Aorta (tissue), 5 donors: ENCODE data around the gene CCDC88C. TPM values are rescaled to one million over a fixed set of nuclear protein-coding genes. Genes with fewer than 3 reads are reported as not detected.

Experiments
- ATAC-seq: fragments of 200-7000 bp; cut with Tn5 transposase; one replicate; pipeline ENCODE4 v1.9.1; 2022; ENCODE audit warnings: moderate library complexity; ENCODE audit not compliant: low FRiP score
- DNase-seq, 2 donors: peaks; one replicate each; pipeline ENCODE4 v3.0.0-alpha.2; 2020
- H3K27ac ChIP-seq, 2 donors: one replicate each; pipeline ENCODE4 v1.5.1; 2013; ENCODE audit warnings: low read length in 2 of 2, mild to moderate bottlenecking in 2 of 2, moderate library complexity in 2 of 2, control low read depth in 1 of 2, inconsistent platforms in 1 of 2, low read depth in 1 of 2
- H3K27me3 ChIP-seq, 2 donors: one replicate each; pipeline ENCODE4 v1.6.1; 2013; ENCODE audit warnings: control low read depth in 1 of 2, low read length in 1 of 2, mild to moderate bottlenecking in 1 of 2, moderate library complexity in 1 of 2; ENCODE audit not compliant: insufficient read depth in 2 of 2, control insufficient read depth in 1 of 2
- H3K36me3 ChIP-seq, 2 donors: one replicate each; pipeline ENCODE4 v1.6.1; 2013; ENCODE audit warnings: control low read depth in 1 of 2, low read length in 1 of 2, mild to moderate bottlenecking in 1 of 2; ENCODE audit not compliant: insufficient read depth in 2 of 2, control insufficient read depth in 1 of 2
- H3K4me1 ChIP-seq, 2 donors: one replicate each; pipeline ENCODE4 v1.6.1; 2013; ENCODE audit warnings: low read length in 2 of 2, control low read depth in 1 of 2, mild to moderate bottlenecking in 1 of 2, moderate library complexity in 1 of 2; ENCODE audit not compliant: insufficient read depth in 2 of 2, control insufficient read depth in 1 of 2
- H3K4me3 ChIP-seq, 2 donors: one replicate each; pipeline ENCODE4 v1.5.1; 2013; ENCODE audit warnings: low read length in 2 of 2, control low read depth in 1 of 2, mild to moderate bottlenecking in 1 of 2
- H3K9me3 ChIP-seq: one replicate; pipeline ENCODE4 v1.6.1; 2013; ENCODE audit warnings: mild to moderate bottlenecking, low read length; ENCODE audit not compliant: control insufficient read depth
- WGBS, 2 donors: extraction: QIAGEN DNeasy Blood & Tissue Kit; methylation state at CpG; one replicate each; pipeline ENCODE4 v1.1.7; 2013; 5-methylcytosine and 5-hydroxymethylcytosine counted together
- intact Hi-C, 2 donors: fragments of 100-400 bp; cut with DNase I; formaldehyde crosslinking; loops; one replicate each; pipeline versions ENCODE4 v1.14.2 to v1.15.0; 2022
- long read RNA-seq, 2 donors: library from polyadenylated mRNA; unstranded; transcript quantifications; one replicate each; pipeline ENCODE4 v2.0.0, GENCODE V29; 2020 to 2021
- polyA plus RNA-seq, 2 donors: library from polyadenylated mRNA; stranded (reverse); fragments of 200-250 nt; gene quantifications; one replicate each; pipeline ENCODE4 v1.2.3, GENCODE V29; 2013
- total RNA-seq, 2 donors: library from RNA; stranded (reverse); fragmentation: NEBNext Ultra II Directional; extraction: Animal tissue kit (Norgen Biotek cat#: 25700); gene quantifications; one replicate each; pipeline ENCODE4 v1.2.1, GENCODE V29; 2021
- donor health status: healthy with polysubstance abuse.
- donor health status: Bipolar disorder and iron deficiency.
- donor health status: DM: no; HTN: no; CAD: no.
- donor health status: DM: no; HTN: no; CAD: no.
- donor health status: DM: yes; HTN: yes; CAD: no.

CCDC88C gene, protein sequence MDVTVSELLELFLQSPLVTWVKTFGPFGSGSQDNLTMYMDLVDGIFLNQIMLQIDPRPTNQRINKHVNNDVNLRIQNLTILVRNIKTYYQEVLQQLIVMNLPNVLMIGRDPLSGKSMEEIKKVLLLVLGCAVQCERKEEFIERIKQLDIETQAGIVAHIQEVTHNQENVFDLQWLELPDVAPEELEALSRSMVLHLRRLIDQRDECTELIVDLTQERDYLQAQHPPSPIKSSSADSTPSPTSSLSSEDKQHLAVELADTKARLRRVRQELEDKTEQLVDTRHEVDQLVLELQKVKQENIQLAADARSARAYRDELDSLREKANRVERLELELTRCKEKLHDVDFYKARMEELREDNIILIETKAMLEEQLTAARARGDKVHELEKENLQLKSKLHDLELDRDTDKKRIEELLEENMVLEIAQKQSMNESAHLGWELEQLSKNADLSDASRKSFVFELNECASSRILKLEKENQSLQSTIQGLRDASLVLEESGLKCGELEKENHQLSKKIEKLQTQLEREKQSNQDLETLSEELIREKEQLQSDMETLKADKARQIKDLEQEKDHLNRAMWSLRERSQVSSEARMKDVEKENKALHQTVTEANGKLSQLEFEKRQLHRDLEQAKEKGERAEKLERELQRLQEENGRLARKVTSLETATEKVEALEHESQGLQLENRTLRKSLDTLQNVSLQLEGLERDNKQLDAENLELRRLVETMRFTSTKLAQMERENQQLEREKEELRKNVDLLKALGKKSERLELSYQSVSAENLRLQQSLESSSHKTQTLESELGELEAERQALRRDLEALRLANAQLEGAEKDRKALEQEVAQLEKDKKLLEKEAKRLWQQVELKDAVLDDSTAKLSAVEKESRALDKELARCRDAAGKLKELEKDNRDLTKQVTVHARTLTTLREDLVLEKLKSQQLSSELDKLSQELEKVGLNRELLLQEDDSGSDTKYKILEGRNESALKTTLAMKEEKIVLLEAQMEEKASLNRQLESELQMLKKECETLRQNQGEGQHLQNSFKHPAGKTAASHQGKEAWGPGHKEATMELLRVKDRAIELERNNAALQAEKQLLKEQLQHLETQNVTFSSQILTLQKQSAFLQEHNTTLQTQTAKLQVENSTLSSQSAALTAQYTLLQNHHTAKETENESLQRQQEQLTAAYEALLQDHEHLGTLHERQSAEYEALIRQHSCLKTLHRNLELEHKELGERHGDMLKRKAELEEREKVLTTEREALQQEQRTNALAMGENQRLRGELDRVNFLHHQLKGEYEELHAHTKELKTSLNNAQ (N-terminal part only)
- 10 to 100 TPM in 1 of 2 donors, 1 to 10 TPM in 1; 9.2 to 18.4 TPM for total RNA-seq
- polyA plus RNA-seq: 1 to 10 TPM in 1 of 2 donors, under 1 TPM in 1; 0.33 to 3.0 TPM
- long read RNA-seq, donor 1, partial matches to known transcripts: 15 of 20 reads
- long read RNA-seq, donor 1, other reads (novel, unspliced or antisense): 4 of 20 reads
- long read RNA-seq, donor 2, partial matches to known transcripts: 1 of 7 reads
- long read RNA-seq, donor 2, other reads (novel, unspliced or antisense): 6 of 7 reads

DNA sequence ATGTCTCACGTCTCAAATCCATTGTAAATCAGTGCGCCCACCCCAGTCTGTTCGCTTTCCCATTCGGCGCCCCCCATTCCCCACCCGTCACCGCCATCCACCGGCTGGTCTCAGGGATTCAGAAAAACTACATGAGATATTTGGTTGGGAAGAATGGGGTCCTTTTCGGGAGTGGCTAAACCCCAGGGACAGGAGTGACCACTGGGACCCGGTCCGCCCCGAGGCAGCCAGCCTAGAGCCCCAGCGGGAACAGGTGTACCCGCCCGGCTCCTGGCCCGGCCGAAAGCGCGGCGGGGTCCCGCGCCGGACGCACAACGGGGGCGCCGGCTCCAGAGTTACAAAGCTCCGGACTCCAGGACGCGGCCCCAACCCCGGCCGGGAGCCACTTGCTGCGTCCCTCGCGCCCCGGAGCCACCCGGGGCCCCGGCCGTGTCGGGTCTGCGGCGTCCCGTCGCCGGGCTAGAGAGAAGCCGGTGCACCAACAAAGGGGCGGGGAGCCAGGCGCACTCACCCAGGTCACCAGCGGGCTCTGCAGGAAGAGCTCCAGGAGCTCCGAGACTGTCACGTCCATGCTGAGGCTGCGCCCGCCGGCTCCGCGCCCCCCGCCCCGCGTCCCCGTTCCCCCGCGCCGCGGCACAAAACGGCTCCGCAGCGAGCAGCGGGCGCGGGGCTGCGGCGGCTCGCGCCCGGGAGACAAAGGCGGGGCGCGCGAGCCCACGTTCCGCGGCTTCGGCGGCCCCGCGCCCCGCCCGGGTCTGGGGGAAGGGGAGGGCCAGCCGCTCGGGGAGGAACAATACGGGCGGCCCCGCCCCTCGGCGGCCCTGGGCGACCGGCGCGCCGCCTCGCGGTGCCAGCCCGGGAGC lies at the start of gene CCDC88C:
Gene CCDC88C, minus strand, starts transcription at position 701 of the 863 bp plus-strand sequence. Its CDS starts 130 bp downstream, at position 571.
- peak within 1 kb of the TSS; percentile 39 to 67 for H3K4me3 ChIP-seq
- H3K36me3 ChIP-seq: no peaks in the 10 kb centered on the region
- no peaks in the 10 kb centered on the region for H3K9me3 ChIP-seq
- no peaks in the 10 kb centered on the region for H3K4me1 ChIP-seq
- H3K27me3 ChIP-seq: no peaks in the 10 kb centered on the region
- DNase-seq: peak; percentile 63 to 87
- ATAC-seq: peak; percentile 37
- intact Hi-C loops: no loop called here
- no peak within 1 kb of the TSS for H3K27ac ChIP-seq
- 5 to 6% methylated on average over 69 to 103 of the region's 103 CpGs for WGBS, 2 donors

DNA sequence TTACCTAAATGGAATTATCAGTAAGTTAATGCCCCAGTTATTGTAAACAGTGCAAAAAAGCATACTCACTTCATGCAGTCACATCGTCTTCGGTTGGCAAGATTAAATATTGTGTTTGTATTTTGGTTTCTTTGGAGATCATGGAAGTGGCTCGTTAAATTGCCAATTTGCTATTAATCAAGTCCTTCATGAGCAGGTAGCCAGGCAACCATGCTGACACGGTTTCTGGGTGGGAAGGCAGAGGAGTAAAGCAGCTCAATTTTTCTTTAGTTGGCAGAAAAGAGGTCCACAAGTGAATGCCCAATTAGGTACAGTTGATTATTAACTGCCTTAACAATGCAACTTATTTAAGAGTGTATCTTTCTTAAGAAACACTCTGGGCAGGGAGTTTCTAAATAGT lies 48.6 kb upstream of the CCDC88C start:
- H3K4me3 ChIP-seq: no peak overlapping the region
- H3K9me3 ChIP-seq: no peaks in the 10 kb centered on the region
- DNase-seq (no peak), ATAC-seq (no peak)
- intact Hi-C loops: no loop called here
- H3K27me3 ChIP-seq: no peaks in the 10 kb centered on the region
- no peak overlapping the region for H3K27ac ChIP-seq
- no peaks in the 10 kb centered on the region for H3K4me1 ChIP-seq
- peaks cover 3 to 7% of the 10 kb centered on the region in 2 donors for H3K36me3 ChIP-seq
- 54 to 68% methylated on average over 4 of the region's 4 CpGs for WGBS, 2 donors

DNA sequence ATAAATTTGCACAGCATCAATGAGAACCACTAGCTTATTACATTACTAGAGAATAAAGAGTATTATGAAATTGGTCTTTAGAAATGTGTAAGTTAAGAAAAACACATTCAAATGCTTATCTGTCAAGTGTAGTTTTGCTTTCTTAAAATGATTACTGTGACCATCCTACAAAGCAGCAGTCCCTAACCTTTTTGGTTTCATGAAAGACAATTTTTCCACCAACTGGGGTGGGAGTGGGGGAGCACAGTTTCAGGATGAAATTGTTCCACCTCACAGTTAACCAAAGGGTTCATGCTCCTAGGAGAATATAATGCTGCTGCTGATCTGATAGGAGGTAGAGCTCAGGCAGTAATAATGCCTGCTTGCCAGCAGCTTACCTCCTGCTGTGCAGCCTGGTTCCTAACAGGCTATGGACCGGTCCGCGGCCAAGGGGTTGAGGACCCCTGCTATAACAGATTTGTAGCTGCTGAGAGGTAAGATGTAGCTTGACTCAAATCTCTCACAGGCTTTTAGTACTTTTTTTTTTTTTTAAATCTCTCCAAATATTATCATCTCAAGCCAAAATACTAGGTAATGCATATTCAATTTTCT lies 47.1 kb upstream of the CCDC88C start:
- ATAC-seq (no peak), DNase-seq (no peak)
- Histone ChIP-seq H3K36me3 (peaks cover 3 to 5% of the 10 kb centered on the region in 2 donors), H3K4me3 (no peak overlapping the region), H3K4me1 (no peaks in the 10 kb centered on the region), H3K9me3 (no peaks in the 10 kb centered on the region), H3K27me3 (no peaks in the 10 kb centered on the region), H3K27ac (no peak overlapping the region)
- 61 to 79% methylated on average over 3 of the region's 3 CpGs for WGBS, 2 donors
- intact Hi-C loops: no loop called here

DNA sequence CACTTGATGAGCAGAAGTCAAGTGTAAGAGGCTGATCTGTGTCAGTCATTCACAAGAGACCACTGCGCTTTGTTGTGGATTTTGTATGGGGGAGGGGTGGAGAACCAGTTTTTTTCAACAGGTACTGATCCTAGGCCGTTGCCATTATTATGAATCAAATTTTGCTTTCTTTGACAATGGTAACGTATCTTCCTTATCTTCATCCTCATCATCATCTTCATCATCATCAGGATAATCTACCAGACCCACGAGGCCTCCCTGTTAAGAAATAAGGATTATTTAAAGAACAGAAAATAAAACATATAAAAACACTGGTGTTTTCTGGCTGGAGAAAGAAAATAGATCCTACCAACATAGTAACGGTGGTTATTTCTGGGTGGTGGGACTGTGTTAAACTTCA lies 41.0 kb upstream of the CCDC88C start:
- peaks cover 3 to 8% of the 10 kb centered on the region in 2 donors for H3K36me3 ChIP-seq

DNA sequence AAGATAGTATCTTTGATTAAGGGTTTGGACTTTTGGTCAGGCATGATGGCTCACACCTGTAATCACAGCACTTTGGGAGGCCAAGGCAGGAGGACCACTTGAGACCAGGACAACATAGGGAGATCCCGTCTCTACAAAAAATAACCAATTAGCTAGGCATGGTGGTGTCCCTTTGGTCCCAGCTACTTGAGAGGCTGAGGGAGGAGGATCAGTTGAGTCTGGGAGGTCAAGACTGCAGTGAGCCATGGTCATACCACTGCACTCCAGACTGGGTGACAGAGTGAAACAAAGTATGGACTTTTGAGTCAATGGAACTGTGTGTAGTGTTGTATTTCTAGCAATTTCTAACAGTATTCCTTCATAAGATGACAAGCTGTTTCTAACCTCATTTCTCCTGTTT lies 38.7 kb upstream of the CCDC88C start:
- no peak overlapping the region for H3K27ac ChIP-seq
- DNase-seq: no peak
- no peaks in the 10 kb centered on the region for H3K9me3 ChIP-seq
- peaks cover 2 to 7% of the 10 kb centered on the region in 2 donors for H3K36me3 ChIP-seq
- intact Hi-C loops: no loop called here
- H3K4me1 ChIP-seq: no peaks in the 10 kb centered on the region
- 91 to 95% methylated on average over 1 of the region's 1 CpG for WGBS, 2 donors
- no peaks in the 10 kb centered on the region for H3K27me3 ChIP-seq
- no peak overlapping the region for H3K4me3 ChIP-seq
- ATAC-seq: no peak

More for the DNA sequence above, 41.0 kb upstream of the CCDC88C start:
- WGBS, 2 donors: 80 to 82% methylated on average over 5 of the region's 5 CpGs
- no peaks in the 10 kb centered on the region for H3K9me3 ChIP-seq
- no peaks in the 10 kb centered on the region for H3K4me1 ChIP-seq
- DNase-seq (no peak), ATAC-seq (no peak)
- H3K4me3 ChIP-seq: no peak overlapping the region
- intact Hi-C loops: no loop called here
- H3K27me3 ChIP-seq: no peaks in the 10 kb centered on the region
- H3K27ac ChIP-seq: no peak overlapping the region

DNA sequence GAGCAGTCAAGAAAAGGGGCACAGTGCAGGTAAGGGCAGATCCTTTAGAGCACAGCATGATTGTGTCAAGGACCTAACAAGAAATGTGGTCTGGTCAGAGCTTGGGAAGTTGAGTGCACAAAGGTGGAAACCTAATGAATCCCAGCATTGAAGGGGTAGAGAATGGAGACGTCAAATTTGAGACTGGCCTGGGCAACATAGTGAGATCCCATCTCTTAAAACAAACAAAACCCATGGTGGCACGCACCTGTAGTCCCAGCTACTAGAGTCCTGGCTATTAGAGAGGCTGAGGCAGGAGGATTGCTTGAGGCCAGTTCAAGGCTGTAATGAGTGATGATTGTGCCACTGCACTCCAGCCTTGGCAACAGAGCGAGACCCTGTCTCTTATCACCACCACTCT lies 37.0 kb upstream of the CCDC88C start:
- H3K9me3 ChIP-seq: no peaks in the 10 kb centered on the region
- 90 to 94% methylated on average over 3 of the region's 3 CpGs for WGBS, 2 donors
- no peaks in the 10 kb centered on the region for H3K4me1 ChIP-seq
- intact Hi-C loops: no loop called here
- no peak overlapping the region for H3K4me3 ChIP-seq
- peaks cover 0 to 5% of the 10 kb centered on the region in 2 donors for H3K36me3 ChIP-seq
- ATAC-seq (no peak), DNase-seq (no peak)
- H3K27ac ChIP-seq: no peak overlapping the region
- H3K27me3 ChIP-seq: no peaks in the 10 kb centered on the region

DNA sequence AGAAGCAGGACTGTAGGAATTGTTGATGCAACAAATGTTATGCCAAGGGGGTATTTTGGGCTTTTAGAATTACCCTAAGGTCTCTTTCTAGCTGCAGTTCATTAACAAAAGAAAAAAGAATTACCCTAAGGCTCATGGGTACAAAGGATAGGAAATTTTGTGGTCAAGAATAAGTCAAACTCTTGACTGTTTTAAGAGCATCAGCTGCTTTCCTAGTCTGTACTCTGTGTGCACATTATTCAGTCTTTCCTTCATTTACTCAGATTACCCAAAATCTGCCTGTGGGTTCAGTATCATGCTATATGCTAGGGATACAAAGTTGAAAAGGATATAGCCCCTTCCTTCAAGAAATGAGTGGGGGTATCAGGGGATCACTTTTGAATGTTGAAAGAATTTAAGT lies 36.5 kb upstream of the CCDC88C start:
- intact Hi-C loops: no loop called here
- no peak for DNase-seq
- ATAC-seq: no peak
- Histone ChIP-seq H3K4me3 (no peak overlapping the region), H3K4me1 (no peaks in the 10 kb centered on the region), H3K36me3 (peaks cover 0 to 5% of the 10 kb centered on the region in 2 donors), H3K9me3 (no peaks in the 10 kb centered on the region), H3K27ac (no peak overlapping the region), H3K27me3 (no peaks in the 10 kb centered on the region)
